CD4-positive, alpha-beta T cell (primary cell): ENCODE results near the gene THADA. TPM values are rescaled to one million over a fixed set of nuclear protein-coding genes. Genes with fewer than 3 reads are reported as not detected.
"Not testable (repeated sequence)": the region's sequence is repeated elsewhere in the genome, so short reads cannot be mapped to it uniquely, and the experiment has no call there.

Source experiments
- ATAC-seq: fragments of 200-7000 bp; cut with Tn5 transposase; one replicate; pipeline ENCODE4 v1.10.0; 2022; ENCODE audit warnings: mild to moderate bottlenecking; ENCODE audit not compliant: poor library complexity
- CTCF ChIA-PET: fragments of 350-600 bp; sonication (Branson Sonifier 250); formaldehyde crosslinking; loops from one replicate; lab custom pipeline; 2021; ENCODE audit warnings: antibody characterized with exemption, inconsistent platforms; lab: Charles Lee
- POLR2A ChIA-PET: fragments of 350-600 bp; sonication (Branson Sonifier 250); formaldehyde crosslinking; loops from one replicate; lab custom pipeline; 2021; ENCODE audit warnings: antibody characterized with exemption, inconsistent platforms; lab: Charles Lee
- DNase-seq, 14 experiments: peaks; one replicate each; pipeline ENCODE4 v3.0.0-alpha.2; 2013 to 2020; ENCODE audit warnings: mixed read lengths in 2 of 14
- H3K27ac ChIP-seq, 2 donors: one replicate each; pipeline versions ENCODE4 v1.5.1 to v1.7.0; 2013; ENCODE audit warnings: low read length in 2 of 2, low read depth in 1 of 2, mild to moderate bottlenecking in 1 of 2
- H3K27me3 ChIP-seq, 2 experiments: 1 replicate in 1 of 2; 2 replicates in 1 of 2; pipeline versions ENCODE4 v1.6.1 to v1.7.0; 2013; ENCODE audit warnings: low read length in 2 of 2, control low read depth in 1 of 2, mild to moderate bottlenecking in 1 of 2, moderate library complexity in 1 of 2; ENCODE audit not compliant: insufficient read depth in 2 of 2, control insufficient read depth in 1 of 2
- H3K36me3 ChIP-seq: one replicate; pipeline ENCODE4 v1.6.1; 2013; ENCODE audit warnings: low read length, control low read depth; ENCODE audit not compliant: insufficient read depth
- H3K4me1 ChIP-seq: one replicate; pipeline ENCODE4 v1.6.1; 2013; ENCODE audit warnings: low read length, control low read depth; ENCODE audit not compliant: insufficient read depth
- H3K4me3 ChIP-seq: one replicate; pipeline ENCODE4 v1.5.1; 2013; ENCODE audit warnings: mild to moderate bottlenecking, low read length, moderate library complexity
- H3K9me3 ChIP-seq, 2 experiments: 1 replicate in 1 of 2; 2 replicates in 1 of 2; pipeline versions ENCODE4 v1.6.1 to v1.7.0; 2013; ENCODE audit warnings: low read length in 2 of 2, mild to moderate bottlenecking in 2 of 2, control low read depth in 1 of 2, moderate library complexity in 1 of 2; ENCODE audit not compliant: control insufficient read depth in 1 of 2, insufficient read depth in 1 of 2
- H3K27ac Mint-ChIP-seq: one replicate; pipeline ENCODE4 v1.8.0; 2020; ENCODE audit warnings: mixed read lengths
- H3K27me3 Mint-ChIP-seq: one replicate; pipeline ENCODE4 v1.8.0; 2021; ENCODE audit warnings: mixed read lengths
- H3K36me3 Mint-ChIP-seq: one replicate; pipeline ENCODE4 v1.8.0; 2021; ENCODE audit warnings: low read depth, mixed read lengths
- H3K4me1 Mint-ChIP-seq: one replicate; pipeline ENCODE4 v1.8.0; 2021; ENCODE audit warnings: low read depth, mixed read lengths
- H3K4me3 Mint-ChIP-seq: one replicate; pipeline ENCODE4 v1.8.0; 2020; ENCODE audit warnings: mild to moderate bottlenecking, mixed read lengths
- H3K9me3 Mint-ChIP-seq: one replicate; pipeline ENCODE4 v1.8.0; 2020; ENCODE audit warnings: mixed read lengths
- intact Hi-C, 2 experiments: fragments of 100-400 bp; cut with DNase I in 1 of 2; cut with micrococcal nuclease in 1 of 2; formaldehyde crosslinking; loops; one replicate each; pipeline versions ENCODE4 v1.15.1 to v1.9.0; 2023 to 2025; cut with DNase I, micrococcal nuclease
- total RNA-seq, 174 experiments: library from RNA in 2 of 174; stranded (reverse) in 2 of 174; gene quantifications; one replicate each; pipeline ENCODE4 v1.2.3 and lab custom pipeline; 2021 to 2026
- TF ChIP-seq, protein P1 (sequence below): fragments of 200-600 bp; IDR thresholded peaks from one replicate; pipeline ENCODE4 v1.8.0; 2022; ENCODE audit warnings: antibody characterized with exemption, mild to moderate bottlenecking

The THADA gene
- total RNA-seq, 2 experiments from 2014 or later: 29.3 to 32.9 TPM

DNA sequence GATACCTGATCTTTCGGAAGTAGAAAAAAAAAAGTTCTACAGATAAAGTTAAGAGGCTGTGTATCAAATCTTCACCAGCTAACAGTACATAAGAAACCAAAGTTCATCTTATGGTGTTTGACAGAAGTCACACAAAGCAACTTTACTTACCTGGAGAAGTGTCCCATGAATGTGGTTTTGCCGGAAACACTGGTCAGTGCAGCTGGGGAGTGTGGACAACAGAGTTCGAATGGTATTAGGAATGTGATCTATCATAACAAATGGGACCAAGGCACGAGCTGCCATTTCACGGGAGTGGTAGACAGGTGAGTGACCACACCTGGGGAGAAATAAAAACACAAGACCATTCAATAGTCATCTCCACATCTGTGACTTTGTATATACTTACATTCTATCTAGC is 198.0 kb downstream of the THADA start:
- Mint-ChIP-seq H3K27ac (no peak overlapping the region), H3K27me3 (no peaks in the 10 kb centered on the region), H3K4me3 (no peak overlapping the region), H3K9me3 (no peaks in the 10 kb centered on the region), H3K4me1 (no peaks in the 10 kb centered on the region), H3K36me3 (peaks cover 71% of the 10 kb centered on the region)
- Histone ChIP-seq H3K4me3 (no peak overlapping the region), H3K36me3 (peaks cover 38% of the 10 kb centered on the region), H3K4me1 (no peaks in the 10 kb centered on the region), H3K27me3 (no peaks in the 10 kb centered on the region), H3K27ac (no peak overlapping the region), H3K9me3 (no peaks in the 10 kb centered on the region)
- POLR2A ChIA-PET: no interaction called here
- DNase-seq (no peak), ATAC-seq (no peak)
- CTCF ChIA-PET: no interaction called here
- intact Hi-C loops: no loop called here
- TF ChIP-seq, protein P1, sequence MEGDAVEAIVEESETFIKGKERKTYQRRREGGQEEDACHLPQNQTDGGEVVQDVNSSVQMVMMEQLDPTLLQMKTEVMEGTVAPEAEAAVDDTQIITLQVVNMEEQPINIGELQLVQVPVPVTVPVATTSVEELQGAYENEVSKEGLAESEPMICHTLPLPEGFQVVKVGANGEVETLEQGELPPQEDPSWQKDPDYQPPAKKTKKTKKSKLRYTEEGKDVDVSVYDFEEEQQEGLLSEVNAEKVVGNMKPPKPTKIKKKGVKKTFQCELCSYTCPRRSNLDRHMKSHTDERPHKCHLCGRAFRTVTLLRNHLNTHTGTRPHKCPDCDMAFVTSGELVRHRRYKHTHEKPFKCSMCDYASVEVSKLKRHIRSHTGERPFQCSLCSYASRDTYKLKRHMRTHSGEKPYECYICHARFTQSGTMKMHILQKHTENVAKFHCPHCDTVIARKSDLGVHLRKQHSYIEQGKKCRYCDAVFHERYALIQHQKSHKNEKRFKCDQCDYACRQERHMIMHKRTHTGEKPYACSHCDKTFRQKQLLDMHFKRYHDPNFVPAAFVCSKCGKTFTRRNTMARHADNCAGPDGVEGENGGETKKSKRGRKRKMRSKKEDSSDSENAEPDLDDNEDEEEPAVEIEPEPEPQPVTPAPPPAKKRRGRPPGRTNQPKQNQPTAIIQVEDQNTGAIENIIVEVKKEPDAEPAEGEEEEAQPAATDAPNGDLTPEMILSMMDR: no peak

DNA sequence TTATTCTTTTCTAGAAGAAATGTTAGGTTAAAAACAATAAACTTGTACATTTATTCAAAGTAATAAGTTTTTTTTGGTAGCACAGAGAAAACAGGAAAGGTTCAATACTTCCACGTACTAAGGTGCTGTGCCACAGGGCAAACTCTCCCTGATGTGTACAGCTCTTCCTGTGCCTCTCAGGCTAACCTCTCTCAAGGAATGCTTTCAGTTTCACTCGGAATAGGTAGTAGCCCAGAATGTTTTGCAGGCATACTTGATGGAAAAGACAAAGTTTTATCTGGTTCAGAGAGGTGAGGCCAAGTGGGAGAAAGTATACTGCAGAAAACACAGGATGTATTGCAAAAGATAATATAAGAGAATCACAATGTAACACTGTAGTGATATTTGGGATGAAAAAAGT is 198.4 kb downstream of the THADA start:
- peaks cover 76% of the 10 kb centered on the region for H3K36me3 Mint-ChIP-seq
- ChIA-PET CTCF (no interaction called here), POLR2A (no interaction called here)
- no peaks in the 10 kb centered on the region for H3K27me3 Mint-ChIP-seq
- H3K9me3 Mint-ChIP-seq: no peaks in the 10 kb centered on the region
- no peak overlapping the region for H3K27ac Mint-ChIP-seq
- ATAC-seq: no peak
- DNase-seq: no peak
- intact Hi-C loops: no loop called here
- Histone ChIP-seq H3K4me3 (no peak overlapping the region), H3K36me3 (peaks cover 38% of the 10 kb centered on the region), H3K27ac (no peak overlapping the region), H3K9me3 (no peaks in the 10 kb centered on the region), H3K27me3 (no peaks in the 10 kb centered on the region), H3K4me1 (no peaks in the 10 kb centered on the region)
- H3K4me3 Mint-ChIP-seq: no peak overlapping the region
- H3K4me1 Mint-ChIP-seq: no peaks in the 10 kb centered on the region
- TF ChIP-seq, protein P1: no peak

DNA sequence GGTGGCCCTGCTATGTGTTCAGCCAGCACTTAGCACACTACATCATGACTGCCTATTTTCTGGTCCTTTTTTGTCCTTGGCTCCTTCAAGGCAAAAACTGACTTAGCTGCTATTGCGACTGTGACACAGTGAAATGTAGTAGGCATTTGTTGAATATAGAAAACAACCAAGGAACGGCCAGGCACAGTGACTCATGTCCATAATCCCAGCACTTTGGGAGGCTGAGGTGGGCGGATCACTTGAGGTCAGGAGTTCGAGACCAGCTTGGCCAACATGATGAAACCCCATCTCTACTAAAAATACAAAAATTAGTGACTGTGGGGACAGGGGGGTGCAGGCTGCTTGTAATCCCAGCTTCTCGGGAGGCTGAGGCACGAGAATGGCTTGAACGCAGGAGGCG is 199.5 kb downstream of the THADA start:
- H3K4me1 Mint-ChIP-seq, H3K4me3 ChIP-seq, CTCF ChIA-PET, ATAC-seq, intact Hi-C loops, H3K27ac Mint-ChIP-seq, H3K27me3 ChIP-seq, H3K9me3 Mint-ChIP-seq, DNase-seq, H3K4me1 ChIP-seq, POLR2A ChIA-PET, H3K27ac ChIP-seq, H3K4me3 Mint-ChIP-seq, H3K9me3 ChIP-seq, H3K27me3 Mint-ChIP-seq: not testable (repeated sequence)
- H3K36me3 Mint-ChIP-seq: peaks cover 78% of the 10 kb centered on the region
- H3K36me3 ChIP-seq: peaks cover 38% of the 10 kb centered on the region

DNA sequence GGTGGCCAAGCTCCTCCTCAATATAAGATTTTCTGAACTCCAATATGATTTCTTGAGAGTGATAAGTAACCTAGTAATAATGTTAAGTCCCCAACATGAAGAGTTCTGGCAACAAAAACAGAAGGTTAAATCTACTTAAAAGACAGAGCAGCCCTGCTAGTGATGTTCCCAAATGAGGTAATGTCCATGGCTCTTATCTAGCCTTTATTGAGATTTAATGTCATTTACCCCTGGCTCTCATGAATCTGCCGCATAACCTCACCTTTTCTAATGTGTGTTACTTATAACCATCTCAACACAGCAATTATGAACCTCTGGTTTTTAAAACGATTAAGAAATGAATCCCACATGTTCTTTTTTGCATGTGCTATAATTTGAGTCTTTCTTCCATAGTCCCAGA is 201.9 kb downstream of the THADA start:
- peaks cover 36% of the 10 kb centered on the region for H3K36me3 ChIP-seq
- H3K4me3 Mint-ChIP-seq: no peak overlapping the region
- intact Hi-C loops: no loop called here
- DNase-seq (no peak), ATAC-seq (no peak)
- no peaks in the 10 kb centered on the region for H3K27me3 ChIP-seq
- H3K27ac Mint-ChIP-seq: no peak overlapping the region
- no peaks in the 10 kb centered on the region for H3K9me3 Mint-ChIP-seq
- H3K4me1 Mint-ChIP-seq: peaks cover 7% of the 10 kb centered on the region
- TF ChIP-seq, protein P1: no peak
- H3K4me3 ChIP-seq: no peak overlapping the region
- peaks cover 67% of the 10 kb centered on the region for H3K36me3 Mint-ChIP-seq
- H3K4me1 ChIP-seq: no peaks in the 10 kb centered on the region
- no peaks in the 10 kb centered on the region for H3K9me3 ChIP-seq
- no peak overlapping the region for H3K27ac ChIP-seq
- POLR2A ChIA-PET: no interaction called here
- CTCF ChIA-PET: no interaction called here
- no peaks in the 10 kb centered on the region for H3K27me3 Mint-ChIP-seq
